Activated B cell treated with CpG ODN at 0.5 μM for 24 hours (primary cell): ENCODE measurements around the gene MRFAP1L1. TPM values are rescaled to one million over a fixed set of nuclear protein-coding genes. Genes with fewer than 3 reads are reported as not detected.

Experiments used
- ATAC-seq: fragments of 200-7000 bp; cut with Tn5 transposase; one replicate; pipeline ENCODE4 v1.10.0; 2021; ENCODE audit warnings: low read depth, mild to moderate bottlenecking, moderate library complexity
- CTCF ChIA-PET: fragments of 350-600 bp; sonication (Branson Sonifier 250); formaldehyde crosslinking; loops from one replicate; lab custom pipeline; 2021; ENCODE audit warnings: antibody characterized with exemption; lab: Charles Lee
- POLR2A ChIA-PET: fragments of 350-600 bp; sonication (Branson Sonifier 250); formaldehyde crosslinking; loops from one replicate; lab custom pipeline; 2021; ENCODE audit warnings: antibody characterized with exemption; lab: Charles Lee
- DNase-seq: peaks from one replicate; pipeline ENCODE4 v3.0.0; 2022
- H3K27ac Mint-ChIP-seq: one replicate; pipeline ENCODE4 v1.8.0; 2020; ENCODE audit warnings: mixed read lengths
- H3K27me3 Mint-ChIP-seq: one replicate; pipeline ENCODE4 v1.8.0; 2021; ENCODE audit warnings: mixed read lengths
- H3K36me3 Mint-ChIP-seq: one replicate; pipeline ENCODE4 v1.8.0; 2021; ENCODE audit warnings: low read depth, mixed read lengths
- H3K4me1 Mint-ChIP-seq: one replicate; pipeline ENCODE4 v1.8.0; 2021; ENCODE audit warnings: mixed read lengths
- H3K4me3 Mint-ChIP-seq: one replicate; pipeline ENCODE4 v1.8.0; 2020; ENCODE audit warnings: mild to moderate bottlenecking, mixed read lengths
- H3K9me3 Mint-ChIP-seq: one replicate; pipeline ENCODE4 v1.8.0; 2020; ENCODE audit warnings: mixed read lengths
- CTCF ChIP-seq: fragments of 200-600 bp; IDR thresholded peaks from one replicate; pipeline ENCODE4 v1.8.0; 2022; ENCODE audit warnings: antibody characterized with exemption, mild to moderate bottlenecking
- intact Hi-C: fragments of 100-400 bp; cut with micrococcal nuclease; formaldehyde crosslinking; loops from one replicate; pipeline ENCODE4 v1.15.1; 2024
- total RNA-seq: library from RNA; stranded (reverse); gene quantifications from 2 replicates; pipeline ENCODE4 v1.2.3, GENCODE V29; 2022

The MRFAP1L1 gene
- total RNA-seq, 1 donor from 2014 or later, result 39.1 TPM

- ATAC-seq (no peak), DNase-seq (no peak)
- no peak overlapping the region for H3K27ac Mint-ChIP-seq
- no peak for TF ChIP-seq CTCF
- peaks cover 33% of the 10 kb centered on the region for H3K36me3 Mint-ChIP-seq
- POLR2A ChIA-PET, result no interaction called here
- peaks cover 6% of the 10 kb centered on the region for H3K9me3 Mint-ChIP-seq
- peaks cover 23% of the 10 kb centered on the region for H3K4me1 Mint-ChIP-seq
- H3K4me3 Mint-ChIP-seq, result no peak overlapping the region
- CTCF ChIA-PET, result interaction anchor here (1.0 kb wide), 1 partner anchor 20 kb away, joined by 3 read pairs; no protein-coding TSS in a partner anchor
- H3K27me3 Mint-ChIP-seq, result no peaks in the 10 kb centered on the region
- intact Hi-C loops, result no loop called here
Measured at GRCh38 chr4:6681191-6681590, 28.5 kb downstream of the MRFAP1L1 start.

- no peak overlapping the region for H3K27ac Mint-ChIP-seq
- no peak overlapping the region for H3K4me3 Mint-ChIP-seq
- peaks cover 30% of the 10 kb centered on the region for H3K4me1 Mint-ChIP-seq
- H3K9me3 Mint-ChIP-seq, result peaks cover 6% of the 10 kb centered on the region
- H3K27me3 Mint-ChIP-seq, result no peaks in the 10 kb centered on the region
- POLR2A ChIA-PET, result no interaction called here
- CTCF ChIA-PET, result interaction anchor here (0.9 to 1.0 kb wide), 2 partner anchors 19 to 193 kb away, joined by 3 read pairs; no protein-coding TSS in a partner anchor
- DNase-seq (no peak), ATAC-seq (no peak)
- TF ChIP-seq CTCF, result no peak
- intact Hi-C loops, result no loop called here
- peaks cover 40% of the 10 kb centered on the region for H3K36me3 Mint-ChIP-seq
Measured at GRCh38 chr4:6680372-6681034, 29.2 kb downstream of the MRFAP1L1 start.

GRCh38 chr4:6676722-6677558, 32.7 kb downstream of the MRFAP1L1 start:
- Mint-ChIP-seq H3K27me3 (no peaks in the 10 kb centered on the region), H3K9me3 (peaks cover 6% of the 10 kb centered on the region), H3K4me1 (peaks cover 53% of the 10 kb centered on the region), H3K36me3 (peaks cover 54% of the 10 kb centered on the region), H3K4me3 (peak overlapping the region; percentile 21), H3K27ac (peak overlapping the region; percentile 24)
- DNase-seq (no peak), ATAC-seq (no peak)
- ChIA-PET POLR2A (interaction anchor here (1.2 to 5.2 kb wide), 2 partner anchors 33 to 36 kb away, joined by 4 to 118 read pairs; partner anchors contain the start of genes MRFAP1 and MRFAP1L1), CTCF (no interaction called here)
- intact Hi-C loops, result no loop called here
- TF ChIP-seq CTCF, result no peak

GRCh38 chr4:6674500-6675149, 35.0 kb downstream of the MRFAP1L1 start:
- no peaks in the 10 kb centered on the region for H3K27me3 Mint-ChIP-seq
- peak overlapping the region; percentile 91 for H3K4me3 Mint-ChIP-seq
- intact Hi-C loops, result loop anchor here (1.0 to 2.0 kb wide), 9 partner anchors 34 to 394 kb away; partner anchors contain the start of genes BLOC1S4, GRPEL1, KIAA0232 and MAN2B2
- ATAC-seq (peak; percentile 18), DNase-seq (no peak)
- no peaks in the 10 kb centered on the region for H3K9me3 Mint-ChIP-seq
- POLR2A ChIA-PET, result interaction anchor here (0.7 to 5.2 kb wide), 11 partner anchors 26 to 393 kb away, joined by 3 to 118 read pairs (median 6); partner anchors contain the start of genes BLOC1S4, GRPEL1, MAN2B2 and MRFAP1
- peaks cover 55% of the 10 kb centered on the region for H3K4me1 Mint-ChIP-seq
- H3K36me3 Mint-ChIP-seq, result peaks cover 50% of the 10 kb centered on the region
- peak overlapping the region; percentile 86 for H3K27ac Mint-ChIP-seq
- CTCF ChIA-PET, result interaction anchor here (0.7 to 1.8 kb wide), 6 partner anchors 33 to 397 kb away, joined by 3 to 9 read pairs (median 5); partner anchors contain the start of genes KIAA0232 and MRFAP1L1
- no peak for TF ChIP-seq CTCF
